ENCODE results near the gene TMEM86A.
"Not testable (repeated sequence)": the region's sequence is repeated elsewhere in the genome, so short reads cannot be mapped to it uniquely, and the experiment has no call there.

Gene TMEM86A

GRCh38 chr11:18698341-18699268, at the start of gene TMEM86A:
TSS of gene TMEM86A (plus strand) at chr11:18698779. CDS start at chr11:18698887, 108 bp downstream.
- no peak for DNase-seq (ENCODE audit: low read depth, low spot score)

- DNase-seq (ENCODE audit: low read depth, low spot score) = no peak
Observed at GRCh38 chr11:18650353-18650752, 48.2 kb upstream of the TMEM86A start.

GRCh38 chr11:18650859-18651557, 47.6 kb upstream of the TMEM86A start:
- DNase-seq (ENCODE audit: low read depth, low spot score) = peak; percentile 61

- no peak for DNase-seq (ENCODE audit: low read depth, low spot score)
Observed at GRCh38 chr11:18657673-18658072, 40.9 kb upstream of the TMEM86A start.

GRCh38 chr11:18665353-18665872, 33.2 kb upstream of the TMEM86A start:
- not testable (repeated sequence) for DNase-seq (ENCODE audit: low read depth, low spot score)

GRCh38 chr11:18668131-18668530, 30.4 kb upstream of the TMEM86A start:
- DNase-seq (ENCODE audit: low read depth, low spot score) = no peak

GRCh38 chr11:18669219-18669596, 29.4 kb upstream of the TMEM86A start:
- no peak for DNase-seq (ENCODE audit: low read depth, low spot score)

- DNase-seq (ENCODE audit: low read depth, low spot score) = no peak
Observed at GRCh38 chr11:18669711-18670110, 28.9 kb upstream of the TMEM86A start.

GRCh38 chr11:18671246-18671645, 27.3 kb upstream of the TMEM86A start:
- DNase-seq (ENCODE audit: low read depth, low spot score) = no peak

- DNase-seq (ENCODE audit: low read depth, low spot score) = not testable (repeated sequence)
Observed at GRCh38 chr11:18672209-18672608, 26.4 kb upstream of the TMEM86A start.

- DNase-seq (ENCODE audit: low read depth, low spot score) = no peak
Observed at GRCh38 chr11:18676803-18677202, 21.8 kb upstream of the TMEM86A start.

- DNase-seq (ENCODE audit: low read depth, low spot score) = no peak
Observed at GRCh38 chr11:18677560-18677959, 21.0 kb upstream of the TMEM86A start.

GRCh38 chr11:18681949-18682348, 16.6 kb upstream of the TMEM86A start:
- not testable (repeated sequence) for DNase-seq (ENCODE audit: low read depth, low spot score)

GRCh38 chr11:18682466-18682865, 16.1 kb upstream of the TMEM86A start:
- DNase-seq (ENCODE audit: low read depth, low spot score) = no peak

- DNase-seq (ENCODE audit: low read depth, low spot score) = no peak
Observed at GRCh38 chr11:18684267-18684666, 14.3 kb upstream of the TMEM86A start.

- not testable (repeated sequence) for DNase-seq (ENCODE audit: low read depth, low spot score)
Observed at GRCh38 chr11:18691467-18692140, 7.0 kb upstream of the TMEM86A start.

- no peak for DNase-seq (ENCODE audit: low read depth, low spot score)
Observed at GRCh38 chr11:18692941-18693760, 5.4 kb upstream of the TMEM86A start.

GRCh38 chr11:18696638-18697225, 1.8 kb upstream of the TMEM86A start:
- DNase-seq (ENCODE audit: low read depth, low spot score) = no peak

GRCh38 chr11:18697576-18697975, 1.0 kb upstream of the TMEM86A start:
- no peak for DNase-seq (ENCODE audit: low read depth, low spot score)

- no peak for DNase-seq (ENCODE audit: low read depth, low spot score)
Observed at GRCh38 chr11:18699269-18699596, 654 bp downstream of the TMEM86A start.

- no peak for DNase-seq (ENCODE audit: low read depth, low spot score)
Observed at GRCh38 chr11:18699848-18700261, 1.3 kb downstream of the TMEM86A start.

Data from iPS DF 19.7 (cell line).